AG09319 (cell line): ENCODE data around the gene OR6Q1.

Source experiments
- DNase-seq: peaks from one replicate; pipeline ENCODE4 v3.0.0-alpha.2; 2010; ENCODE audit warnings: low read depth; ENCODE audit errors: extremely low read depth
- CTCF ChIP-seq: IDR thresholded peaks from 2 replicates; pipeline ENCODE4 v1.5.1; 2011; ENCODE audit warnings: low read depth, mild to moderate bottlenecking, inconsistent platforms, low read length, moderate library complexity

Gene OR6Q1

GRCh38 chr11:58068655-58069054 is 37.9 kb downstream of the OR6Q1 start:
- DNase-seq = no peak
- TF ChIP-seq CTCF = no peak

GRCh38 chr11:58070585-58070984 is 39.8 kb downstream of the OR6Q1 start:
- DNase-seq = no peak
- no peak for TF ChIP-seq CTCF

- DNase-seq = no peak
- no peak for TF ChIP-seq CTCF
Observed at GRCh38 chr11:58075781-58076180, 45.0 kb downstream of the OR6Q1 start.
